ENCODE measurements around the gene DHX8.
A peak's percentile ranks its signal among the peaks of the same experiment; 100 is the strongest.

DNA sequence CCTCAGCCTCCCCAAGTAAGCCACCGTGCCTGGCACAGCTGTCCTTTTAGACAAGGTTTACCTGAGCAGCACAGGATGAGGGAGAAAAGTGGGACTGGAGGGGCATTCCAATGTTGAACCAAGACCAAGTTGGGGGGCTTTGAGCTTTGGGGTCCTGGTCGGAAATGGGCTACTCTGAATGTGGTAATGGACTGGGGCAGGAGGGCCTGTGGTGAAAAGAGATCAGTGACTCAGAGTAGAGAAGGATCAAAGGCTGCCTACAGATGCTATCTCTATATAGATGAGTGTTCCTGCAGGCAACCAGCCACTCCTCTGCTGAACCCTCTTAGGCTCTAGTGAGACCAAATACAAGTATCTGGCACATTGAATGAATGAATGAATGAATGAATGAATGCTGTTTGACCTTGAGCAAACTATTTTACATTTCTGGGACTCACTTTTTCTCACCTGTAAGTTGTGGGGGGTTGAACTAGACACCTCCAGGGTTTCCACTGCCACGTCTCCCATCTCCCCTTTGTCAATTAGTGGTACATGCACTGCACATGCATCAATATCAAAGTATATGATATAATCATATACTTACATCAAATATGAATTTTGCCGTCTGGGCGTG lies 88.7 kb downstream of the DHX8 start:
- no peak for TF ChIP-seq GATA3 (IDR thresholded peaks at IDR 0.05; ENCODE audit: low read depth, low read length)
- TF ChIP-seq GATA2 (IDR thresholded peaks at IDR 0.05; ENCODE audit: low read depth, low read length): peak; percentile 42; the same call in 1 of the 2 replicates

Measured in SH-SY5Y (cell line).